ENCODE data around the gene P2RY6.

P2RY6 gene

DNA sequence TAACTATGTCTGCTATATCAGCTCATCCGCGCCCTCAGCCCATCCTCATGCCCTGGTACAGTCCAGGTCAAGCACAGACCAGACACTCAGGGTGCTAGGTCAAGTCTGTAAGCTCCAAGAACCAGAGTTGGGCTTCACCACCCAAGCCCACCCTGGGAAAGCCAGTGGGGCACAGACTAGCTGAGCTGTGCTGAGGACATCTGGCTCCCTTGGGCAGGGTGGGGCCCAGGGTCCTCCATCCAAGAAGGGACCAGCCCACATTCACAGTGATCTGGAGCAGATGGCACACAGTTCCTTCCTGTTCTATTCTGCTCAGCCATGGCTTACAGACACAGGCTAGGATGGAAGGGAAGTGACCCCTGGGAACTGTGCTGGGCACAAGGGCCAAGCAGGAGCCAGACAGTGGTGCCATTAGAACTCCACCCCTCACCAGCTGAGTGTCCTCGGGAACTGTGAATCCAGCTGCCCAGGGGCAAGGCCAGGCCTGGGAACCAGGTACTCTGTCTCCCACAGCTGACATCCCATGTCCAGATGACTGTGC is 9.1 kb downstream of the P2RY6 start:
- DNase-seq (ENCODE audit: low read depth) = no peak
- TF ChIP-seq, protein P1, sequence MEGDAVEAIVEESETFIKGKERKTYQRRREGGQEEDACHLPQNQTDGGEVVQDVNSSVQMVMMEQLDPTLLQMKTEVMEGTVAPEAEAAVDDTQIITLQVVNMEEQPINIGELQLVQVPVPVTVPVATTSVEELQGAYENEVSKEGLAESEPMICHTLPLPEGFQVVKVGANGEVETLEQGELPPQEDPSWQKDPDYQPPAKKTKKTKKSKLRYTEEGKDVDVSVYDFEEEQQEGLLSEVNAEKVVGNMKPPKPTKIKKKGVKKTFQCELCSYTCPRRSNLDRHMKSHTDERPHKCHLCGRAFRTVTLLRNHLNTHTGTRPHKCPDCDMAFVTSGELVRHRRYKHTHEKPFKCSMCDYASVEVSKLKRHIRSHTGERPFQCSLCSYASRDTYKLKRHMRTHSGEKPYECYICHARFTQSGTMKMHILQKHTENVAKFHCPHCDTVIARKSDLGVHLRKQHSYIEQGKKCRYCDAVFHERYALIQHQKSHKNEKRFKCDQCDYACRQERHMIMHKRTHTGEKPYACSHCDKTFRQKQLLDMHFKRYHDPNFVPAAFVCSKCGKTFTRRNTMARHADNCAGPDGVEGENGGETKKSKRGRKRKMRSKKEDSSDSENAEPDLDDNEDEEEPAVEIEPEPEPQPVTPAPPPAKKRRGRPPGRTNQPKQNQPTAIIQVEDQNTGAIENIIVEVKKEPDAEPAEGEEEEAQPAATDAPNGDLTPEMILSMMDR (IDR thresholded peaks at IDR 0.05; ENCODE audit: control insufficient read depth, insufficient read depth, low read depth, low read length, missing control alignments) = no peak
- no peak overlapping the region for H3K4me3 ChIP-seq (ENCODE audit: control insufficient read depth, low read depth, low read length)

DNA sequence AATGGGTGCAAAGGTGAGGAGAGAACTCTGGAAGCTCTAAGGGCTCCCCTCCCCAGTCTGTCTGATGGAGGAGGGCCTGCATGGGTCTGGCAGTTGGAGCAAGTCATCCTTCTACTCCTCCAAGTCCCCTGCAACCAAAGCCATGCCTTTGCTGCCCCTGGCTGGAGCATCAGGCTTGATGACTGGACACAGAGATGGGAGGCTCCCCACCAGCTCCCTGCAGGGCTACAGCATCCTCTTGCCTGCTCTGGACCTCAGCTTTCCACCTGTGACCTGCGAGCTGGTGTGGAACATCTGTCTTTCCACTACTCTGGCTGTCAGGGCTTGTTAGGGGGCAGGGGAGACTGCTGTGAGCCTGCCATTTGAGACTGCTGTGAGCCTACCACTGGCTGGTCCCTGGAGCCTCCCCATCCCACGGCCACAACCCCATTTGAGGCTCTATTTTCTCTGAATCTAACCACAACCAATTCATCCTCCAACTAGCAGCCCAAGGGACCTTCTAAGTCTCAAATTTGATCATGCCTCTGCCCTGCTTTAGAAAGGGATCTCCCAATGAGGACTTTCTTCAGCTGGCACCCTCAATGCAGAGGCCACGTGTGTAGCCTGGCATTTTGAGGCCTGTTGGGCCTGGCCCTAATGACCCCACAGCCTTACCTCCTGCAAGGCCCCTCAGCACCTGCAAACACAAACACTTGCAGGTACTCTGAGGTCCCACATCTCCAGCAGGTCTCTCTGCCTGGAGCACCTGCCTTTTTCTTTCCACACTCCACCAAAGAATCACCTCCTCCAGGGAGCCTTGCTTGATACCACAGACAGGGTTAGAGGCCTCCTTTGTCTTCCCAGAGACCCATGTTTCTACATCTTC is 9.9 kb downstream of the P2RY6 start:
- no peak for DNase-seq (ENCODE audit: low read depth)
- no peak overlapping the region for H3K4me3 ChIP-seq (ENCODE audit: control insufficient read depth, low read depth, low read length)
- TF ChIP-seq, protein P1 (IDR thresholded peaks at IDR 0.05; ENCODE audit: control insufficient read depth, insufficient read depth, low read depth, low read length, missing control alignments) = no peak

DNA sequence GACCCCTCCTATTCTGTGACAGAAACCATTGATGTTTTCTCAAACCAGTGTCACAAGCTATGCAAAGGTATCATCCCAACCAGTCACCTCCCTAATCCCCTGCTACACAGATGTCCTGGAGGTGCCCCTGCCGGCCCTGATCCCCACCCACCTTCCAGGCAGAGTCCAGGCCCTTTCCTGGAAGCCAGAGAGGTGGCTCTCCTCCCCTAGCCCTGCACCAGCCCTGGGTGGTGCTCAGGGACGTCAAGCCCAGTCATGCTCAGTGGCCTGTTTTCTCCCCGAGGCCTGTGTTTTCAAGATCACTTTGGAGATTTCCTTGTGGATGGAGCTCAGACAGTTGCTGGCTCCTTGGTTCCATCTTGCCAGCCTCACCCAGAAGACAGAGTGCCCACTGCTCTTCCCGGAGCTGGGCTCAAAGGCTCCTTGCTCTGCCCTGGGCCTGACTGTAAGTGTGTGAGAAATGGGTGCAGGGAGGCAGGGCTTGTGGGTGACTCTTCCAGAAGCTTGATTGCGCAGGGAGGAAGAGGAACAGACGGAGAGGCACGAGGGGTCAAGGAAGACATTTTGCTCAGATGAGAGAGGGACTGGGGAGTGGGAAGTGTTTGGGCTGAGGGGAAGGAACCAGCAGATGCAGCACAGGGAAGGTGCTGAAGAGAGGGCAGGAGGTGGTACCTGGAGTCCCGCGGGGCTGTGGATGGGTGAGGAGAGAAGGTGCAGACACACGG is 11.3 kb downstream of the P2RY6 start:
- no peak overlapping the region for H3K4me3 ChIP-seq (ENCODE audit: control insufficient read depth, low read depth, low read length)
- TF ChIP-seq, protein P1 (IDR thresholded peaks at IDR 0.05; ENCODE audit: control insufficient read depth, insufficient read depth, low read depth, low read length, missing control alignments) = no peak
- no peak for DNase-seq (ENCODE audit: low read depth)

DNA sequence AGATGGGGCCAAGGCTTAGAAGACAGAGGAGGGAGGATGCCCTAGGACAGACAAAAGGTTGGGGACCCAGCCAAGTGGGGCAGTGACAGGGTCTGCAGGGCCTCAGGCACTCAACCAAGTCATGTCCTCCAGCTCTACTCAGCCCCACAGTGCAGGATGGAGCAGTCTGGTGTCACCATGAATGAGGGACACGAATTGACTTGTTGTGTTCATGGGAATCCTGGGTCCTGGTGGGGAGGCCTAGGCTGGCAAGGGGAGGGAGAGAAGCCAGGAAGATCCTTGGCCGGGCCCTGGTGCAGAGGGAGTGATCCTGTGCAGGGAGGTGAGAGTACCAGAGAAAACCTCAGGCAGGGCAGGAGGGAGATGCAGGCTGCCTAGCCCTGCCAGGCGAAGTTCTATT is 12.0 kb downstream of the P2RY6 start:
- H3K4me3 ChIP-seq (ENCODE audit: control insufficient read depth, low read depth, low read length) = no peak overlapping the region
- DNase-seq (ENCODE audit: low read depth) = no peak
- TF ChIP-seq, protein P1 (IDR thresholded peaks at IDR 0.05; ENCODE audit: control insufficient read depth, insufficient read depth, low read depth, low read length, missing control alignments) = no peak

DNA sequence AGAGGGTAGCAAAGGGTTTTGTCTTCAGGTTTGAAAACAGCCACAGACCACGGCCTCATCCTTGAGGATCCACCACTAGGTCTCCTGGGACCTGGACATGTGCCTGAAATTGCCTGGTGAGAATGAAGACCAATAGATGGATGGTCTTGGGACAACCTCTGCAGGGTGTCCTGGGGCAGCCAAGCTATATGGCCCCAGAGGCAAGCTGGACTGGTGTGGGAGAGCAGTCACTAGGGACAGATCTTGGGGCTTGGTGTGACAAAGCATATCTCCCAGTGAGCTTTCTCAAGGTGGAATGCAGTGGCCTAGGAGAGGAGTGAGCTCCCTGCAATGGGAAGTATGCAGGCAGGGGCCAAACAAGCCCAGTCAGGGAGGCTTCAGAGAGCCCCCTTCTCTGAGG is 13.6 kb downstream of the P2RY6 start:
- TF ChIP-seq, protein P1 (IDR thresholded peaks at IDR 0.05; ENCODE audit: control insufficient read depth, insufficient read depth, low read depth, low read length, missing control alignments) = no peak
- no peak overlapping the region for H3K4me3 ChIP-seq (ENCODE audit: control insufficient read depth, low read depth, low read length)
- no peak for DNase-seq (ENCODE audit: low read depth)

DNA sequence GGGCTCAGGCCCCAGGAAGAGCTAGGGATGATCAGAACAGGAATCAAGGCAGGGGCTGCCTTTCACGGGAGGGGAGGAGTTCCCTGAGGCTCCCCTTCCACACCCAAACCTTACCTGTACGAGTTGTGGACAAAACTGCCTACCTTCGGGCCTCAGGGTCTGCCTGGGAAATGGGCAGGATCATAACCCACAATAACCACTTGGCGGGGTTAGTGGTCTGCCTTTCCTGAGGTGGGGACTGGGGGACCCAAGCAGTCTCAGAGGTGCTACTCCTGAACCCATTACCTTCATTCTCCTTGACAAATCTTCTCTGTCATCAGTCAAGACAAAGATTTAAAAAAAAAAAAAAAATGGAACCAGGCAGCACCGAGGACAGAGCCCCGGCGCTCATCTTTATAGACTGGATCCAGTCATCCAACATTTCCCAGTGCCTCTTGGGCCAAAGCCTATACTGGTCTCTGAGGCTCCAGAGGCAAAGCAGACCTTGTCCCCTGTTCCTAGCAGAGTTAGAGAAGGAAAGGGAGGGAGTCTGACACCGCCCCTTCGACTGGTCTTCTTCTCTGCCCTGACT is 14.2 kb downstream of the P2RY6 start:
- H3K4me3 ChIP-seq (ENCODE audit: control insufficient read depth, low read depth, low read length) = no peak overlapping the region
- no peak for DNase-seq (ENCODE audit: low read depth)
- TF ChIP-seq, protein P1 (IDR thresholded peaks at IDR 0.05; ENCODE audit: control insufficient read depth, insufficient read depth, low read depth, low read length, missing control alignments) = no peak

All from AG09309 (cell line).